ENCODE measurements around the gene CASD1.
A peak's percentile ranks its signal among the peaks of the same experiment; 100 is the strongest.

The CASD1 gene

DNA sequence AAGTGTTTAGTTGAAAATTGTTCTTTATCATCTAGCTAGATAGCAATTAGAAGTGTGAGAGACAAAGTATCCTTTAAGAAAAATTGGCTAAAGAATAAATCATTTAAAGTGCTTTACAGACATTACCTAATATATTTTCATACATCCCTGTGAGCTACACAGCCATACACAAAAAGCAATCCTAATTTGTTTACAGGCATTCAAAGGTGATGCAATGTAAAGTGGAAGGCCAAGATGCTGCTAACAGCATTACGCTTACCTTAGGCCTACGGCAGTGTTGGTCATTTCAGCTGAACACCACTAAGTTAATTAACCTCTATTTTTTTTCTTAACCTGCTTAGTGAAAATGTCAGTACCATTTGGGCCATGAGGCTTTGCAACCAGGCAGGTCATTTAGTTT is 10.7 kb upstream of the CASD1 start:
- no peak for TF ChIP-seq CTCF (IDR thresholded peaks at IDR 0.05; ENCODE audit: extremely low read depth, missing control alignments)
- no peak for DNase-seq (ENCODE audit: low spot score)

DNA sequence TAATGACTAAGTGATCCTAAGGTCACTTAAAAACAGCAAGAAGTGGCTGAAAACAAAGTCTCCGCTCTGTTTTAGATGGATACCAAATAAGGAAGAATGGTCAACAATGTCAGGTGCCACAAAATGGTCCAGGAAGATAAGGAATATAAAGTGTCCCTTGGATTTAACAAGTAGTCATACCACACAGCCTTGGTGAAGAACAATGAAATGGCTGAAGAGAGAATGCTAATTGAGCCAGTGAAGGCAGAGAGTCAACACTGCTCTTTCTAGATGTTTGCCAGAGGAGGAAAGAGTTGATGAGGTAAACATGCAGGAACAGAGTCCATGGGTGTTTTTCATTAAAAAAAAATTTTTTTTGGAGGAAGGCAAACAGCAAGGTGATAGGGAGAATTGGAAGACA is 2.1 kb upstream of the CASD1 start:
- no peak for TF ChIP-seq CTCF (IDR thresholded peaks at IDR 0.05; ENCODE audit: extremely low read depth, missing control alignments)
- DNase-seq (ENCODE audit: low spot score), result no peak

DNA sequence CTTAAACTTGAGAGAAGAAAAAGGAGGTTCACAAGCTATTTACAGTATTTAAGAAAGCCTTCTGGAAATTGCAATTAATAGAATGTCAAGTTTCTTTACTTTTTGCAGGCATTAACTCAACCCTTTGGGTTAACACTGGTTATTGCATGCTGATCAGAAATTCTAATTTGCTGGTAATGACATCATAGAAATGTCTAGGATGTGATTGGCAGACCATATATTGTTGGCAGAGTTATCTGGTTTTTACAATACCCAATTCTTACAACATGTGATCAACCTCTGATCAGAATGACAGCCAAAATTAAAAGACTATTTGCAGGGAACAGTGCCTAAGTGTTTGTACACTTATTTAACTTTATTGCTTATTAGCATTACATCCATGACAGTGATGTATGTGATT is 1.6 kb upstream of the CASD1 start:
- no peak for DNase-seq (ENCODE audit: low spot score)
- no peak for TF ChIP-seq CTCF (IDR thresholded peaks at IDR 0.05; ENCODE audit: extremely low read depth, missing control alignments)

GRCh38 chr7:94509887-94510581 is 425 bp downstream of the CASD1 start:
- peak; percentile 93 for DNase-seq (ENCODE audit: low spot score)
- no peak for TF ChIP-seq CTCF (IDR thresholded peaks at IDR 0.05; ENCODE audit: extremely low read depth, missing control alignments)

GRCh38 chr7:94510582-94511496 is 1.2 kb downstream of the CASD1 start:
- TF ChIP-seq CTCF (IDR thresholded peaks at IDR 0.05; ENCODE audit: extremely low read depth, missing control alignments), result no peak
- DNase-seq (ENCODE audit: low spot score), result peak; percentile 49

- no peak for DNase-seq (ENCODE audit: low spot score)
- TF ChIP-seq CTCF (IDR thresholded peaks at IDR 0.05; ENCODE audit: extremely low read depth, missing control alignments), result no peak
These were observed 2.1 kb downstream of the CASD1 start for GRCh38 chr7:94511718-94512117.
